ENCODE data around the gene LSAMP. TPM values are rescaled to one million over a fixed set of nuclear protein-coding genes. Genes with fewer than 3 reads are reported as not detected.

Gene LSAMP
- total and polyA plus RNA-seq, 2 of the 4 experiments (the other 2 are of a cell fraction), result 7.9 to 8.0 TPM

- Histone ChIP-seq H4K91ac (ENCODE audit: insufficient read depth, low read depth, low read length) (no peak overlapping the region), H3K18ac (ENCODE audit: low read depth, low read length) (no peak overlapping the region), H2AK9ac (replicated peaks; ENCODE audit: low read depth, low read length, poor library complexity) (no peak overlapping the region), H2BK120ac (ENCODE audit: low read depth, low read length) (no peak overlapping the region), H3K4me3 (ENCODE audit: insufficient read depth, low read depth, low read length) (no peak overlapping the region), H3K14ac (replicated peaks; ENCODE audit: low read depth, low read length) (no peak overlapping the region), H2BK15ac (ENCODE audit: low read depth, low read length) (no peak overlapping the region), H3K9ac (ENCODE audit: low read depth, low read length) (no peak overlapping the region), H3K56ac (ENCODE audit: extremely low read depth, insufficient read depth, low read length) (no peak overlapping the region), H3K79me1 (ENCODE audit: low read depth in 1 of 2, low read length in 2 of 2) (no peaks in the 10 kb centered on the region), H3K4ac (ENCODE audit: low read depth, low read length) (no peak overlapping the region), H2BK5ac (ENCODE audit: low read depth, low read length, poor library complexity, severe bottlenecking) (no peak overlapping the region), H4K5ac (ENCODE audit: low read depth, low read length) (no peak overlapping the region), H2BK20ac (ENCODE audit: low read depth, low read length) (no peak overlapping the region), H3K9me1 (ENCODE audit: insufficient read depth, low read length) (no peaks in the 10 kb centered on the region), H3K36me3 (ENCODE audit: control insufficient read depth, insufficient read depth, low read length) (no peaks in the 10 kb centered on the region), H3K27me3 (ENCODE audit: control insufficient read depth, insufficient read depth, low read length) (no peaks in the 10 kb centered on the region), H3K4me1 (ENCODE audit: control insufficient read depth, insufficient read depth, low read length) (peaks cover 4% of the 10 kb centered on the region; the same call in 1 of the 2 replicates), H3K4me2 (ENCODE audit: low read depth, low read length) (no peak overlapping the region), H3K27ac (ENCODE audit: insufficient read depth, low read length) (no peak overlapping the region), H4K20me1 (ENCODE audit: insufficient read depth, low read length) (no peaks in the 10 kb centered on the region), H2AFZ (replicated peaks; ENCODE audit: low read length, poor library complexity) (no peak overlapping the region), H4K8ac (ENCODE audit: low read depth in 2 of 2, low read length in 2 of 2) (no peak overlapping the region), H3K9me3 (ENCODE audit: control insufficient read depth, insufficient read depth, low read length) (no peaks in the 10 kb centered on the region), H3K23ac (ENCODE audit: low read depth, low read length) (no peak overlapping the region), H2AK5ac (ENCODE audit: low read depth, low read length) (no peak overlapping the region)
- ATAC-seq (ENCODE audit: low read depth), result no peak
- 100% methylated on average over 1 of the region's 3 CpGs; no CpG with 5 or more reads in 1 of the 2 experiments for WGBS, 2 experiments (ENCODE audit: extremely low coverage in 2 of 2, insufficient read length in 1 of 2)
- dilution Hi-C loops (cut with HindIII; ENCODE audit: low sequenced_read_pairs, unreplicated experiment), result no loop called here
- DNase-seq, result no peak
- ChIA-PET POLR2A (ENCODE audit: unreplicated experiment) (no interaction called here), CTCF (no interaction called here)
- intact Hi-C loops (cut with micrococcal nuclease), result no loop called here
- no TSS peak for BruUV-seq (replicated peaks)
- TF ChIP-seq RAD21 (IDR thresholded peaks at IDR 0.05; ENCODE audit: low read length), result no peak
- TF ChIP-seq CEBPB (IDR thresholded peaks at IDR 0.05; ENCODE audit: low read depth, low read length), result peak; percentile 37; the same call in 1 of the 2 replicates
- in situ Hi-C loops (cut with MboI; ENCODE audit: low sequenced_read_pairs), result no loop called here
Measured at GRCh38 chr3:116254541-116254940, 190.7 kb downstream of the LSAMP start.
